Testis (tissue), 2 donors: ENCODE data around the gene SLC35G3.

Experiments used
- POLR2A ChIP-seq: fragments of 450-650 bp; IDR thresholded peaks from one replicate; pipeline ENCODE4 v1.6.1; 2017; ENCODE audit warnings: antibody characterized with exemption, mild to moderate bottlenecking, moderate library complexity
- TF ChIP-seq, protein P1 (sequence below), 3 experiments: fragments of 450-650 bp in 2 of 3; fragments of 200-600 bp in 1 of 3; sonication (generic) in 1 of 3; IDR thresholded peaks; one replicate each; pipeline ENCODE4 v1.5.1; 2016 to 2019; ENCODE audit warnings: antibody characterized with exemption in 3 of 3, mild to moderate bottlenecking in 2 of 3, moderate library complexity in 1 of 3

DNA sequence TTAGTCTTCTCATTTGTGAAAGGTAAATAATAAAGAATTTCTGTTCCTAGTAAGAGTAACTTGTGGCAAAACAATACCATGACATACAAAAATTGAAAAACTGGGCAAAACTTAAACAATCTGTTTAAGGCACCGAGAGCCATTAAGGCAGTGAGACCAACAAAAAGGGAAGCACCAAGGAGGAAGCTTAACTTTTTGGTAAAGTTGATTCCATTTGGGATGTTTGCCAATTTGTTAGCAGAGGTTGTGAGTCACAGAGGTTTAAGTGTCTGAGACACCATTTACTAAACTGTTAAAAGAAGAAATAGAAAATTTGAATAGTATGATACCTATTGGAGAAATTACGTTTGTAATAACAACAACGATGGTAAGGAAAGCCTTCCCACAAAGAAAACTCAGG is 4.9 kb downstream of the SLC35G3 start:
- no peak for TF ChIP-seq POLR2A
- TF ChIP-seq, protein P1, sequence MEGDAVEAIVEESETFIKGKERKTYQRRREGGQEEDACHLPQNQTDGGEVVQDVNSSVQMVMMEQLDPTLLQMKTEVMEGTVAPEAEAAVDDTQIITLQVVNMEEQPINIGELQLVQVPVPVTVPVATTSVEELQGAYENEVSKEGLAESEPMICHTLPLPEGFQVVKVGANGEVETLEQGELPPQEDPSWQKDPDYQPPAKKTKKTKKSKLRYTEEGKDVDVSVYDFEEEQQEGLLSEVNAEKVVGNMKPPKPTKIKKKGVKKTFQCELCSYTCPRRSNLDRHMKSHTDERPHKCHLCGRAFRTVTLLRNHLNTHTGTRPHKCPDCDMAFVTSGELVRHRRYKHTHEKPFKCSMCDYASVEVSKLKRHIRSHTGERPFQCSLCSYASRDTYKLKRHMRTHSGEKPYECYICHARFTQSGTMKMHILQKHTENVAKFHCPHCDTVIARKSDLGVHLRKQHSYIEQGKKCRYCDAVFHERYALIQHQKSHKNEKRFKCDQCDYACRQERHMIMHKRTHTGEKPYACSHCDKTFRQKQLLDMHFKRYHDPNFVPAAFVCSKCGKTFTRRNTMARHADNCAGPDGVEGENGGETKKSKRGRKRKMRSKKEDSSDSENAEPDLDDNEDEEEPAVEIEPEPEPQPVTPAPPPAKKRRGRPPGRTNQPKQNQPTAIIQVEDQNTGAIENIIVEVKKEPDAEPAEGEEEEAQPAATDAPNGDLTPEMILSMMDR (IDR thresholded peaks at IDR 0.05) = no peak
